ENCODE results near the gene ULK2. TPM values are rescaled to one million over a fixed set of nuclear protein-coding genes. Genes with fewer than 3 reads are reported as not detected.

Gene ULK2
- polyA plus RNA-seq, 1 of the 3 experiments (the other 2 are of a cell fraction): 18.0 TPM

DNA sequence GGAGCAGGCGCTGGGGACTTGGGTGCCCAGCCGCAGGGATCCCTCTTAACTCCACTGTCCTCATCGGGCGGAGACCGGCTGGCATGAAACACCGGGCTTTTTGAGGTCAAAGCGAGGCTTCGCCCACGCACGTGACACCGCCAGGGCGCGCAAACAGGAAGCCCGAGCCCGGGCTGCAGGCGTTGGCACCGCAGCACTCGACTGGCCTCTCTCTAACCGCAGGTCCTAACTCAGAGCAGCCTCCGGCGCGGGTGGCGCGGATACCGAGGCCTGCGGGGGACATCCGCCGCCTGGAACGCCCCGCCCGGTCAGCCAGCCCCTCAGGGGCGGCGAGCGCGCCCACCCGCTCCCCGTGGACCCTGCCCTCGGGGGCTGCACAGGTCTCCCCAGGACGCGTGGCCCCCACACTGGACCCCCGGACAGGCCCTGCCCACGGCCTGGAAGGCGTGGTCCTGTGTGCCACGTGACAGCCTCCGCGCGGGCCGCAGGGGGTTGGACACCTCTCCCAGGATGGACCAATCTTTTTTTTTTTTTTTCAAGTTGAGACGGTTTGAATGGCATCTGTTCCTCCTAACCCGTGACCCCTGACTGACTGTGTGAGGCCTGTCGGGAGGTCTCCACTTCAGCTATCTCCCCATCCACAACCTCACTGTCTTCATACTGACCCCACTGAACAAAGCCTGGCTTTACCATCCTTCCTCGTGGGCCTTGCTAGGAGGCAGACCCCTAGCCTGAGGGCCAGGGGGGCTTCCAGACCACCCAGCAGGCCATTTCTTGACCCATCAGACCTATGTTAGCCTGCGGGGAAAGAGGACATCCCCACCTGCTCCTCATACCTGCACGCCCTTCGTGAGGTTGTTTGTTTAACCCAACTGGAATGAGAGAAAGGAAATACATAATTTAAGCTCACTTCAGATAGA lies 143.0 kb downstream of the ULK2 start:
- Histone ChIP-seq H3K9ac (no peak overlapping the region), H3F3A (replicated peaks; ENCODE audit: insufficient read depth) (no peaks in the 10 kb centered on the region), H3K79me2 (ENCODE audit: insufficient read depth) (no peaks in the 10 kb centered on the region), H2AFZ (ENCODE audit: low read depth) (no peak overlapping the region), H4K20me1 (ENCODE audit: insufficient read depth) (no peaks in the 10 kb centered on the region), H3K4me1 (ENCODE audit: control insufficient read depth in 1 of 2, insufficient read depth in 2 of 2, low read depth in 1 of 2, low read length in 1 of 2) (peaks cover 0 to 21% of the 10 kb centered on the region in 2 experiments; a peak in 2 of 4 replicates), H3K4me2 (no peak overlapping the region), H3K27ac (ENCODE audit: low read depth in 2 of 2, low read length in 1 of 2) (no peak overlapping the region), H3K4me3 (ENCODE audit: low read depth in 2 of 2, low read length in 1 of 2) (no peak overlapping the region), H3K27me3 (ENCODE audit: insufficient read depth) (no peaks in the 10 kb centered on the region), H3K9me2 (no peaks in the 10 kb centered on the region), H3K36me3 (replicated peaks in 1 of 2; ENCODE audit: control insufficient read depth in 1 of 2, insufficient read depth in 2 of 2, low read length in 1 of 2) (no peaks in the 10 kb centered on the region), H3K9me3 (no peaks in the 10 kb centered on the region)
- CTCF ChIA-PET: interaction anchor here (1.5 kb wide), 1 partner anchor 20 kb away, joined by 3 read pairs; no protein-coding TSS in a partner anchor
- TF ChIP-seq, protein P1, sequence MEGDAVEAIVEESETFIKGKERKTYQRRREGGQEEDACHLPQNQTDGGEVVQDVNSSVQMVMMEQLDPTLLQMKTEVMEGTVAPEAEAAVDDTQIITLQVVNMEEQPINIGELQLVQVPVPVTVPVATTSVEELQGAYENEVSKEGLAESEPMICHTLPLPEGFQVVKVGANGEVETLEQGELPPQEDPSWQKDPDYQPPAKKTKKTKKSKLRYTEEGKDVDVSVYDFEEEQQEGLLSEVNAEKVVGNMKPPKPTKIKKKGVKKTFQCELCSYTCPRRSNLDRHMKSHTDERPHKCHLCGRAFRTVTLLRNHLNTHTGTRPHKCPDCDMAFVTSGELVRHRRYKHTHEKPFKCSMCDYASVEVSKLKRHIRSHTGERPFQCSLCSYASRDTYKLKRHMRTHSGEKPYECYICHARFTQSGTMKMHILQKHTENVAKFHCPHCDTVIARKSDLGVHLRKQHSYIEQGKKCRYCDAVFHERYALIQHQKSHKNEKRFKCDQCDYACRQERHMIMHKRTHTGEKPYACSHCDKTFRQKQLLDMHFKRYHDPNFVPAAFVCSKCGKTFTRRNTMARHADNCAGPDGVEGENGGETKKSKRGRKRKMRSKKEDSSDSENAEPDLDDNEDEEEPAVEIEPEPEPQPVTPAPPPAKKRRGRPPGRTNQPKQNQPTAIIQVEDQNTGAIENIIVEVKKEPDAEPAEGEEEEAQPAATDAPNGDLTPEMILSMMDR (IDR thresholded peaks at IDR 0.05): no peak
- TF ChIP-seq FOSL2 (IDR thresholded peaks at IDR 0.05; ENCODE audit: borderline replicate concordance, low read depth) (no peak), TAF1 (IDR thresholded peaks at IDR 0.05; ENCODE audit: borderline replicate concordance, low read depth, low read length) (no peak), NRF1 (IDR thresholded peaks at IDR 0.05; ENCODE audit: low read depth, low read length) (no peak)
- POLR2A ChIA-PET: no interaction called here
- WGBS (ENCODE audit: low lambda C conversion rate): 91% methylated on average over 42 of the region's 55 CpGs
- no peak for DNase-seq

DNA sequence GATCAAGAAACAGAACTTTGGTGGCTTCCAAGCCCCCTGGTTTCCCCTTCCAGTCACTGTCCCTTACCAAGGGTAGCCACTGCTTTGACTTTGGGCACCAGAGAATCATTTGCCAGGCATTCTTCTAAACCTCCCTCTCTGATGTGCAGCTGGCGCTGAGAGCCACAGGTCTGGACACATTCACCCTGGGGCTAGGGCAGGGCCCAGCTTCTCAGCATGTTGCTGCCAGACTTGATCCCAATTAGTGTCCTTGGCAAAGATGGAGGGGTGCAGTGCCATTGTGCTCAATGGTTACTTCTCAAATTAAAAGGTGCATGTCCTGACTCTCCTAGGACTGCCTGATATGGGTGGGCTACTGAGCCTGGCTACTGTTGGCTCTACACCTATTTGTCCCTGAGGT lies 143.8 kb downstream of the ULK2 start:
- Histone ChIP-seq H3K4me1 (ENCODE audit: control insufficient read depth in 1 of 2, insufficient read depth in 2 of 2, low read depth in 1 of 2, low read length in 1 of 2) (peaks cover 0 to 21% of the 10 kb centered on the region in 2 experiments; a peak in 2 of 4 replicates), H3K4me3 (ENCODE audit: low read depth in 2 of 2, low read length in 1 of 2) (no peak overlapping the region), H3K27ac (ENCODE audit: low read depth in 2 of 2, low read length in 1 of 2) (no peak overlapping the region), H2AFZ (ENCODE audit: low read depth) (no peak overlapping the region), H3K79me2 (ENCODE audit: insufficient read depth) (no peaks in the 10 kb centered on the region), H3K4me2 (no peak overlapping the region), H3K9ac (no peak overlapping the region), H3K36me3 (replicated peaks in 1 of 2; ENCODE audit: control insufficient read depth in 1 of 2, insufficient read depth in 2 of 2, low read length in 1 of 2) (no peaks in the 10 kb centered on the region), H3K9me3 (no peaks in the 10 kb centered on the region), H3K9me2 (no peaks in the 10 kb centered on the region), H4K20me1 (ENCODE audit: insufficient read depth) (no peaks in the 10 kb centered on the region), H3K27me3 (ENCODE audit: insufficient read depth) (no peaks in the 10 kb centered on the region), H3F3A (replicated peaks; ENCODE audit: insufficient read depth) (no peaks in the 10 kb centered on the region)
- no peak for DNase-seq
- ChIA-PET POLR2A (no interaction called here), CTCF (interaction anchor here (1.1 kb wide), 1 partner anchor 21 kb away, joined by 3 read pairs; no protein-coding TSS in a partner anchor)
- WGBS (ENCODE audit: low lambda C conversion rate): no CpG with 5 or more reads among the region's 1 CpG
- TF ChIP-seq NFIC (IDR thresholded peaks at IDR 0.05; ENCODE audit: borderline replicate concordance) (no peak), TAF1 (IDR thresholded peaks at IDR 0.05; ENCODE audit: borderline replicate concordance, low read depth, low read length) (no peak)
- TF ChIP-seq, protein P2, sequence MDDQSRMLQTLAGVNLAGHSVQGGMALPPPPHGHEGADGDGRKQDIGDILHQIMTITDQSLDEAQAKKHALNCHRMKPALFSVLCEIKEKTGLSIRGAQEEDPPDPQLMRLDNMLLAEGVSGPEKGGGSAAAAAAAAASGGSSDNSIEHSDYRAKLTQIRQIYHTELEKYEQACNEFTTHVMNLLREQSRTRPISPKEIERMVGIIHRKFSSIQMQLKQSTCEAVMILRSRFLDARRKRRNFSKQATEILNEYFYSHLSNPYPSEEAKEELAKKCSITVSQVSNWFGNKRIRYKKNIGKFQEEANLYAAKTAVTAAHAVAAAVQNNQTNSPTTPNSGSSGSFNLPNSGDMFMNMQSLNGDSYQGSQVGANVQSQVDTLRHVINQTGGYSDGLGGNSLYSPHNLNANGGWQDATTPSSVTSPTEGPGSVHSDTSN (IDR thresholded peaks at IDR 0.05): no peak
- TF ChIP-seq, protein P3, sequence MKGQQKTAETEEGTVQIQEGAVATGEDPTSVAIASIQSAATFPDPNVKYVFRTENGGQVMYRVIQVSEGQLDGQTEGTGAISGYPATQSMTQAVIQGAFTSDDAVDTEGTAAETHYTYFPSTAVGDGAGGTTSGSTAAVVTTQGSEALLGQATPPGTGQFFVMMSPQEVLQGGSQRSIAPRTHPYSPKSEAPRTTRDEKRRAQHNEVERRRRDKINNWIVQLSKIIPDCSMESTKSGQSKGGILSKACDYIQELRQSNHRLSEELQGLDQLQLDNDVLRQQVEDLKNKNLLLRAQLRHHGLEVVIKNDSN (IDR thresholded peaks at IDR 0.05; ENCODE audit: borderline replicate concordance, low read depth): no peak

Small RNA genes lying within 50 kb of the gene (small RNA-seq; reads per million reads assigned to genes)
- gene AC015726.2: 0 reads per million in 7 experiments

Other genes with a start within 250 kb of the ULK2 start
- 16.6 and 23.3 TPM in 2 replicates for gene ALDH3A2, start 219.2 kb downstream of the ULK2 start, polyA plus RNA-seq (2012; rRNA removed)
- gene SLC47A2, start 151.4 kb downstream of the ULK2 start, polyA plus RNA-seq (2012; rRNA removed): not detected in 2 replicates
- gene ALDH3A1, start 119.6 kb downstream of the ULK2 start, polyA plus RNA-seq (2012; rRNA removed): 0.52 and 0.79 TPM in 2 replicates
- 12.7 and 17.1 TPM in 2 replicates for gene AKAP10, start 109.9 kb upstream of the ULK2 start, polyA plus RNA-seq (2012; rRNA removed)
- 8.8 and 11.2 TPM in 2 replicates for gene SPECC1, start 141.4 kb upstream of the ULK2 start, polyA plus RNA-seq (2012; rRNA removed)

Data from SK-N-SH (cell line).